ENCODE data around the gene ABTB2.
A peak's percentile ranks its signal among the peaks of the same experiment; 100 is the strongest.

ABTB2 gene

DNA sequence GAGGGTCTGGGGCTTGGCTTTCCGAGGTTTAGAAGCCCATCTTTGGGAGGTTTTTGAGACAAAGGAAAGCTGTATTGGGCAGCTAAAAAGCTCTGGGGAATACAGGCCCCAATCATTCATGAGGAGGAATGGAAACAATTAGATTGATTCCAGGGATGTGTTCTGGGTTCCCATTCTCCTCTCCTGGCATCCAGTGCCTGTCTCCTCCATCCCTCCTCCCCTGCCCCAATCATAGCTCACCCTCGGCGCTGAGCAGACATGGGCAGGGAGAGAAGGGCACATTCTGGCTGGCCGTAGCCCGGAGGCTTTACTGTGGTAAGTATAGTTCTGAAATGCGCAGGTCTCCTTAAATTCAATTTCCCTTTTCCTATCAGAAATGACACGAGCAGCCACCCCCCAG lies 42.4 kb downstream of the ABTB2 start:
- DNase-seq (ENCODE audit: low read depth, low spot score), result no peak

DNA sequence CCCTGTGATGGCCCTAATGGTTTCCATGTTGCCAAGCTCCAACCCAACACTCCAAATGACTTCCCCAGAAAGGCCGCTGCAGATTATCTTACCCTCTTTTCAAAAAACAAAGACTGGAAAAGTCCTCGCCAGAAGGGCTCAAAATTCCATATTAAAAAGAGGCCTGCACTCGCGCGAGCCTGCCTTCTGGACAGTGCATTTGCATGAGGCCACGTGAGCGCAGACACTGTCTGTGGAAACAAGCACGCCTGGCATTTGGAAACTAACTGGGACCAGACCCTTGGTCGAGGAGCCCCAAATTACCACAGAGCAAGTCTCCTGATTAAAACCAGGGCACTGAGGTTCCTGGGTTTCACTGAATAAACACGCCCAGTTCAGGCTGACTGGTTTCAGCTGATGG lies 42.9 kb downstream of the ABTB2 start:
- no peak for DNase-seq (ENCODE audit: low read depth, low spot score)

GRCh38 chr11:34314176-34314575 lies 43.6 kb downstream of the ABTB2 start:
- DNase-seq (ENCODE audit: low read depth, low spot score), result no peak

- no peak for DNase-seq (ENCODE audit: low read depth, low spot score)
Measured at GRCh38 chr11:34313099-34313517, 44.7 kb downstream of the ABTB2 start.

DNA sequence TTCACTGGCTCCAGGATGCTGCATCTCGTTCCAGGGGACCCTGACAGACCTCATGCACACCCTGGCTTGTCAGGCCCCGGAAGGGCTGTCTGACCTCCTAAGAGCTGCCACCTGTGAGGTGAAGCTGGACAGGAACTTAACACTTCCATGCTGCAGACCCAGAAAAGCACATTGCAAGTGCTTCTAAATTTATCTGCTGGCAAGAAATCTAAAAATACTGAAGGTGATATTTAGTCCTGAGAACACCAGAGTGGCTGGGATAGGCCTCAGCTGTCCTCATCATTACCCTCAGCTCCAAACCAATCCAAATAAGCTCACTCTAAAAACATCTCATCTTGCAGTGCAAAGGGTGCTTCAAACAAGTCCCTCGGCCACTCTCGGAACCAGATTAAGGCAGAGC lies 46.7 kb downstream of the ABTB2 start:
- no peak for DNase-seq (ENCODE audit: low read depth, low spot score)

- no peak for DNase-seq (ENCODE audit: low read depth, low spot score)
Measured at GRCh38 chr11:34309965-34310364, 47.8 kb downstream of the ABTB2 start.

GRCh38 chr11:34308913-34309585 lies 48.8 kb downstream of the ABTB2 start:
- DNase-seq (ENCODE audit: low read depth, low spot score), result no peak

GRCh38 chr11:34308049-34308912 lies 49.5 kb downstream of the ABTB2 start:
- DNase-seq (ENCODE audit: low read depth, low spot score), result no peak

GRCh38 chr11:34305780-34306179 lies 52.0 kb downstream of the ABTB2 start:
- DNase-seq (ENCODE audit: low read depth, low spot score), result no peak

- DNase-seq (ENCODE audit: low read depth, low spot score), result no peak
Measured at GRCh38 chr11:34305193-34305592, 52.6 kb downstream of the ABTB2 start.

DNA sequence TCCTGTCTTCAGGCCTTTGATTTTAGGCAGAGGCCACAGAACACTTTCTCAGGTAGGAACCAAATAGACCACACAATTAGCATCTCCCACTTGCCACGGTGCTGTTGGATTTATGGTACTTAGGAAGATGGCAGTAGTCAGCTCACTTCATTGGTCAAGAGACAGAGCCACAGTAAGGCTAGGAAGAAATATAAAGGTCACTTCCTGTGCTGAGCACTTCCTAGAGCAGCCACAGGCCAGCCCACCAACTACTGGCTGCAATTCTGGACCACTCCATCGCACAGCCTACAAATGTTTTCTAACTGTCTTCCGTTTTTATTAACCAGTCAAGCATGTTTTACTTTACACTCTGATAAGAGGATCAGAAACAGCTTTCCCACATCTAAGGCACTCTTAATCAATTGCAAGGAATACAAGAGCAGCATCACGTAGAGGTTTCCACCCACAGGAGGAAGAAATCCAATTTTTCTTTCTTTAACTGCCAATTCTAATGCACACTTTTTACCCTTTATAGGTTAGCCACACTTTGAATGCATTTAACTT lies 54.7 kb downstream of the ABTB2 start:
- DNase-seq (ENCODE audit: low read depth, low spot score), result no peak

GRCh38 chr11:34302046-34302921 lies 55.5 kb downstream of the ABTB2 start:
- peak; percentile 51 for DNase-seq (ENCODE audit: low read depth, low spot score)

- DNase-seq (ENCODE audit: low read depth, low spot score), result no peak
Measured at GRCh38 chr11:34300926-34301295, 56.9 kb downstream of the ABTB2 start.

GRCh38 chr11:34300026-34300925 lies 57.5 kb downstream of the ABTB2 start:
- DNase-seq (ENCODE audit: low read depth, low spot score), result no peak

DNA sequence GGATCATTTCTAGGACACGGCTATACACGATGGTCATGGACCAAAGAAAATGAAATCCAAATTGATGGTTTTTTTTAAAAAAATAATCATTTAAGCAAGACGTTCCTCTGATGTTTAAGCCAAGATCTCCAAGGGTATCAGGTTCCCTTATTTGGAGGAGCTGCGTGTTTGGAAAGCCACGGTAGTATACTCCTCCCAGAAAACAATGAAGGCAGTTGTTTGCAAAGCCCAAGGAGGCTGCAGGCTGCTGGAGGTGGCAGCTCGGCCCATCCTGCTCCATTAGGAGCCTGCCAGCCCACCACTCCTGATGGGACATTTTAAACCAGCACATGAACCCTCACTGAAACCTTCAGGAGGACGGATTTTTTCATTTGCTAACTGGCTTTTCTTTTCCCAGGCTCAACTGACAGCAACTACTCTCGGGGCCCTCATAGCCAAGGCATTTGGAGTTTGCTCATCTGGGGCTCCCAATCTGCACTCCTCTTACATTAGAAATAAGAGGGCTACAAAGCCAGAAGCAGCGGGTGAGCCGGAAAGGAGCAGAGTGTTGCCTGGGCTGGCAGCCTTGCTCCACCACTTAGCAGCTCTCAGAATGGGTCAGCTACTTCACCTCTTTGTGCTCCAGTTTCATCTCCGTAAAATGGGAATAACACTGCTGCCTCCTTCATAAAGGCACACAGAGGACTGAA lies 58.4 kb downstream of the ABTB2 start:
- DNase-seq (ENCODE audit: low read depth, low spot score), result no peak

- no peak for DNase-seq (ENCODE audit: low read depth, low spot score)
Measured at GRCh38 chr11:34298871-34299270, 58.9 kb downstream of the ABTB2 start.

GRCh38 chr11:34296412-34296811 lies 61.4 kb downstream of the ABTB2 start:
- DNase-seq (ENCODE audit: low read depth, low spot score), result no peak

DNA sequence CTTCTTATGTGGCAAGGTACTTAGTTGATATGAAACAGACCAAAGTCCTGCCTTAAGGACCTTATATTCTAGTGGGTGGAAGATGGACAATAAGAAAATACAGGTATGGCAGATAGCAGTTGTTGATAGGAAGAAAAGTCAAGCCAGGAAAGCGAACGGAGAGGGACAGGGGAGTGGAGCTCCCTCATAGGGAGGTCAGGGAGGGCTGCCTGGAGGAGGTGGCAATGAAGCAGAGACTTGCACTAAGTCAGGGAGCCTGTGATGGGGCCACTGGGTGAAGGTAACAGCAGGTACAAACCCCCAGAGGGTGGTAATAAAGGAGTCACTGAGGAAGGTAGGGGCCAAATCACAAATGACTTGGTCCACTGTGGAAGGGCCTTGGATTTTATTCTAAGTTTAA lies 65.3 kb downstream of the ABTB2 start:
- DNase-seq (ENCODE audit: low read depth, low spot score), result no peak

DNA sequence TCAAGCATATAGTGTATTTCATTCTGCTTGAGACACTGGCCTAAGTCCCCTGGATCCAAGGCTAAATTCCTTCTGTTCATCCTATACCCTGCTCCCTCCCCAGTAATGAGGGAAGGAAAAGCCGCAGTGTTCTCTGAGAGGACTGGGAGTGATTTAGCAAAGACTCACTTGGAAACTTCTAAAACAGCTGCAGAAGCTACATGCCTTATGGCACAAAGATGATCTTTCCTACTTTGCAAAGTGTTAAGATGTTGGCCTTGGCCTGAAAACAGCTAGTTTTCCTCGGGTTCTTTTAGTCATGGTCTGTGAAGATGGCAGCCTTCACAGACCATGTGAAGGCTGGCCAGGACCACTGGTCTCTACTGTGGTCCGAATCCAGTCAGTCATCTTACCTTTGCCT lies 65.7 kb downstream of the ABTB2 start:
- no peak for DNase-seq (ENCODE audit: low read depth, low spot score)

- DNase-seq (ENCODE audit: low read depth, low spot score), result no peak
Measured at GRCh38 chr11:34290926-34291325, 66.9 kb downstream of the ABTB2 start.

All from smooth muscle cell of the brain vasculature (primary cell).